Type B pancreatic cell (in vitro differentiated cells): ENCODE measurements around the gene SFT2D2. TPM values are rescaled to one million over a fixed set of nuclear protein-coding genes. Genes with fewer than 3 reads are reported as not detected.

Source experiments
- DNase-seq: peaks from one replicate; pipeline ENCODE4 v3.0.0; 2021; ENCODE audit warnings: mixed read lengths; ENCODE audit not compliant: unreplicated experiment; ENCODE audit errors: extremely low spot score
- H3K27ac Mint-ChIP-seq: 2 replicates; pipeline ENCODE4 v1.8.0; 2021; ENCODE audit warnings: mild to moderate bottlenecking, mixed read lengths
- H3K27me3 Mint-ChIP-seq: 2 replicates; pipeline ENCODE4 v1.8.0; 2021; ENCODE audit warnings: mixed read lengths
- H3K36me3 Mint-ChIP-seq: 2 replicates; pipeline ENCODE4 v1.8.0; 2021; ENCODE audit warnings: mixed read lengths
- H3K4me1 Mint-ChIP-seq: one replicate; pipeline ENCODE4 v1.8.0; 2021; ENCODE audit warnings: mixed read lengths; ENCODE audit not compliant: unreplicated experiment
- H3K4me3 Mint-ChIP-seq: 2 replicates; pipeline ENCODE4 v1.8.0; 2021; ENCODE audit warnings: mild to moderate bottlenecking, mixed read lengths
- H3K9me3 Mint-ChIP-seq: 2 replicates; pipeline ENCODE4 v1.8.0; 2021; ENCODE audit warnings: mixed read lengths
- CTCF ChIP-seq: fragments of 200-600 bp; sonication (generic); conservative IDR thresholded peaks from 2 replicates; pipeline ENCODE4 v1.5.0; 2021; ENCODE audit warnings: antibody characterized with exemption, mild to moderate bottlenecking
- total RNA-seq: library from RNA; stranded (reverse); gene quantifications from 2 replicates; pipeline ENCODE4 v1.2.1, GENCODE V29; 2021; ENCODE audit warnings: low replicate concordance

Gene SFT2D2
- total RNA-seq, 1 donor from 2014 or later: 52.1 TPM

- no peak for DNase-seq
- Mint-ChIP-seq H3K27me3 (no peaks in the 10 kb centered on the region), H3K4me1 (no peaks in the 10 kb centered on the region), H3K27ac (no peak overlapping the region), H3K9me3 (no peaks in the 10 kb centered on the region), H3K36me3 (peaks cover 18% of the 10 kb centered on the region), H3K4me3 (no peak overlapping the region)
- no peak for TF ChIP-seq CTCF
These were observed 38.6 kb upstream of the SFT2D2 start for GRCh38 chr1:168187177-168187576.

GRCh38 chr1:168190403-168190802 is 35.4 kb upstream of the SFT2D2 start:
- Mint-ChIP-seq H3K36me3 (peaks cover 33% of the 10 kb centered on the region), H3K27me3 (no peaks in the 10 kb centered on the region), H3K4me1 (no peaks in the 10 kb centered on the region), H3K4me3 (no peak overlapping the region), H3K9me3 (no peaks in the 10 kb centered on the region), H3K27ac (no peak overlapping the region)
- TF ChIP-seq CTCF: no peak
- no peak for DNase-seq

DNA sequence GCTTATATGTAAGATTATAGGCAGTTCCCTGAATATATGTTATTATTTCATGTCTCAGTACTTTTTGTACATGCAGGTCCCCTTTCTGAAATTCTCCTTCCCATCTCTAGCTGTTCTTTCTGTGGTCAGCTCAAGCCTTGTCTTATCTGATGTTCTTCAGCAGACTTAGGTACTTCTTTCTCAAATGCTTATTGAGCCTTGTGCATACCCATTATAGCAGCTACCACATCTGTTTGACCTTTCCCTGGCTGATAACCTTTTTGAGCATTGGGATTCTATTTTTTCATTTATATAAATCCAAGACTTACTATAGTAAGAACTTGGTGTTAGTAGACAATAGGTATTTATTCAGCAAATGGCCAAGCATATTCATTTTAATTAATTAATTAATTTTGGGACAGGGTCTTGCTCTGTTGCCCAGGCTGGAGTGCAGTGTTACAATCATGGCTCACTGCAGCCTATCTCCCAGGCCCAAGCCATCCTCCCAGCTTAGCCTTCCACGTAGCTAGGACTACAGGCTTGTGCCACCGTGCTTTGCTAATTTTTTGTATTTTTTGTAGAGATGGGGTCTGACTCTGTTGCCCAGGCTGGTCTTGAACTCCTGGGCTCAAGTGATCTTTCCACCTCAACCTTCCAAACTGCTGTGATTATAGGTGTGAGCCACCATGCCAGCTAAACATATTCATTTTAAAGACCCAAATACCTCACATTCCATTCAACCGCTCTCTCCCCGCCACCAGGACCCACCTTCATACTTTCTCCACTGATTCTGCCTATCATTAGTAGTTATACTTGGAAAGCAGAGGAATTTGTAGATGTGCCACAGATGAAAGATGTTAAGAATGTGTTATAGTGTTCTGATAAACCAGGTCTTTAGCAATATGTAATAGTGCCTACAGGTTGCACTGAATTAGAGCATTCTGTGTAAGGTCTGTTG is 30.3 kb upstream of the SFT2D2 start:
- no peak for TF ChIP-seq CTCF
- Mint-ChIP-seq H3K27ac (peak overlapping the region; percentile 4), H3K4me1 (no peaks in the 10 kb centered on the region), H3K27me3 (no peaks in the 10 kb centered on the region), H3K9me3 (no peaks in the 10 kb centered on the region), H3K36me3 (peaks cover 32% of the 10 kb centered on the region), H3K4me3 (no peak overlapping the region)
- DNase-seq: no peak

GRCh38 chr1:168199056-168199455 is 26.7 kb upstream of the SFT2D2 start:
- no peak for DNase-seq
- Mint-ChIP-seq H3K9me3 (peaks cover 8% of the 10 kb centered on the region), H3K4me3 (no peak overlapping the region), H3K4me1 (peaks cover 7% of the 10 kb centered on the region), H3K27me3 (no peaks in the 10 kb centered on the region), H3K27ac (no peak overlapping the region), H3K36me3 (peaks cover 28% of the 10 kb centered on the region)
- TF ChIP-seq CTCF: no peak

GRCh38 chr1:168202941-168203654 is 22.7 kb upstream of the SFT2D2 start:
- peaks cover 12% of the 10 kb centered on the region for H3K36me3 Mint-ChIP-seq
- H3K4me1 Mint-ChIP-seq: peaks cover 7% of the 10 kb centered on the region
- no peak for DNase-seq
- peak overlapping the region; percentile 78 for H3K27ac Mint-ChIP-seq
- H3K27me3 Mint-ChIP-seq: no peaks in the 10 kb centered on the region
- no peak overlapping the region for H3K4me3 Mint-ChIP-seq
- no peak for TF ChIP-seq CTCF
- H3K9me3 Mint-ChIP-seq: peaks cover 8% of the 10 kb centered on the region
